Measurements from ENCODE around the gene GAST. TPM values are rescaled to one million over a fixed set of nuclear protein-coding genes. Genes with fewer than 3 reads are reported as not detected.

Gene GAST
- total and polyA plus RNA-seq, 2 of the 4 experiments (the other 2 are of a cell fraction) = not detected

DNA sequence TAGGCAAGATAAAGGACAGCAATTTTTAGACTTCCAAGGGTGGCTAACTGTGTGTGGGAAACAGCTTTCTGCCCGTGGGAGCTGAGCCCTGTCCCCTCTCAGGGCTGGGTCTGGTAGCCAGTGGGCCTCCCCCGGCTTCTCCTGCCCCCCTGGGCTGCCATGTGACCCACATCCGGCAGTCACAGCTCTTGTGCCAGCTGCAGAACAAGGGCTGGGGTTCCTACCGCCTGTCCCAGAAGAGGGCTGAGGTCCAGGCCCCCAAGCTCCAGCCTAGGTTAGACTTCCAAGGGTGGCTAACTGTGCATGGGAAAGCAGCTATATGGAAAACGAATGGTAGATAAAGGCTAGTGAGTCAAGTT, 6.1 kb downstream of the GAST start:
- in situ Hi-C loops (cut with MboI; ENCODE audit: low sequenced_read_pairs) = no loop called here
- Histone ChIP-seq H3K4ac (ENCODE audit: low read depth, low read length) (no peak overlapping the region), H3K9me3 (ENCODE audit: control insufficient read depth, insufficient read depth, low read length) (no peaks in the 10 kb centered on the region), H2BK5ac (ENCODE audit: low read depth, low read length, poor library complexity, severe bottlenecking) (no peak overlapping the region), H3K79me1 (ENCODE audit: low read depth in 1 of 2, low read length in 2 of 2) (no peaks in the 10 kb centered on the region), H3K56ac (ENCODE audit: extremely low read depth, insufficient read depth, low read length) (no peak overlapping the region), H2AK5ac (ENCODE audit: low read depth, low read length) (no peak overlapping the region), H3K23ac (ENCODE audit: low read depth, low read length) (no peak overlapping the region), H4K5ac (ENCODE audit: low read depth, low read length) (no peak overlapping the region), H3K9me1 (ENCODE audit: insufficient read depth, low read length) (no peaks in the 10 kb centered on the region; the same call in 1 of the 2 replicates), H4K91ac (ENCODE audit: insufficient read depth, low read depth, low read length) (no peak overlapping the region), H3K4me2 (ENCODE audit: low read depth, low read length) (no peak overlapping the region), H3K9ac (ENCODE audit: low read depth, low read length) (no peak overlapping the region), H3K18ac (ENCODE audit: low read depth, low read length) (no peak overlapping the region), H3K36me3 (ENCODE audit: control insufficient read depth, insufficient read depth, low read length) (no peaks in the 10 kb centered on the region), H3K4me1 (ENCODE audit: control insufficient read depth, insufficient read depth, low read length) (0 out of 2 replicates have a peak, but pooled peaks cover 2% of the 10 kb centered on the region), H3K4me3 (ENCODE audit: insufficient read depth, low read depth, low read length) (no peak overlapping the region), H2BK120ac (ENCODE audit: low read depth, low read length) (no peak overlapping the region), H4K8ac (ENCODE audit: low read depth in 2 of 2, low read length in 2 of 2) (no peak overlapping the region), H2AFZ (replicated peaks; ENCODE audit: low read length, poor library complexity) (no peak overlapping the region), H2BK15ac (ENCODE audit: low read depth, low read length) (no peak overlapping the region), H2AK9ac (replicated peaks; ENCODE audit: low read depth, low read length, poor library complexity) (no peak overlapping the region), H4K20me1 (ENCODE audit: insufficient read depth, low read length) (no peaks in the 10 kb centered on the region), H3K27ac (ENCODE audit: insufficient read depth, low read length) (no peak overlapping the region), H3K14ac (replicated peaks; ENCODE audit: low read depth, low read length) (no peak overlapping the region), H2BK20ac (ENCODE audit: low read depth, low read length) (no peak overlapping the region), H3K27me3 (ENCODE audit: control insufficient read depth, insufficient read depth, low read length) (peaks cover 27% of the 10 kb centered on the region)
- POLR2A ChIA-PET (ENCODE audit: unreplicated experiment) = no interaction called here
- CTCF ChIA-PET = no interaction called here
- ATAC-seq (ENCODE audit: low read depth) (no peak), DNase-seq (no peak)
- WGBS, 2 experiments (ENCODE audit: extremely low coverage in 2 of 2, insufficient read length in 1 of 2) = 65% methylated on average over 2 of the region's 5 CpGs; no CpG with 5 or more reads in 1 of the 2 experiments
- intact Hi-C loops (cut with micrococcal nuclease) = no loop called here
- BruUV-seq (replicated peaks) = no TSS peak
- TF ChIP-seq USF2 (IDR thresholded peaks at IDR 0.05; ENCODE audit: low read depth, low read length) = no peak
- no peak for TF ChIP-seq MXI1 (IDR thresholded peaks at IDR 0.05; ENCODE audit: borderline replicate concordance, low read depth, low read length)
- no peak for TF ChIP-seq CEBPB (IDR thresholded peaks at IDR 0.05; ENCODE audit: low read depth, low read length)
- TF ChIP-seq CTCF (conservative IDR thresholded peaks at IDR 0.05; ENCODE audit: low read depth, low read length) = no peak
- TF ChIP-seq SMC3 (IDR thresholded peaks at IDR 0.05; ENCODE audit: low read depth, low read length) = no peak
- no peak for TF ChIP-seq RAD21 (IDR thresholded peaks at IDR 0.05; ENCODE audit: low read length)
- TF ChIP-seq FOS (IDR thresholded peaks at IDR 0.05; ENCODE audit: low read depth, low read length) = no peak
- TF ChIP-seq MAFK (IDR thresholded peaks at IDR 0.05; ENCODE audit: low read depth, low read length) = no peak
- TF ChIP-seq, protein P1, sequence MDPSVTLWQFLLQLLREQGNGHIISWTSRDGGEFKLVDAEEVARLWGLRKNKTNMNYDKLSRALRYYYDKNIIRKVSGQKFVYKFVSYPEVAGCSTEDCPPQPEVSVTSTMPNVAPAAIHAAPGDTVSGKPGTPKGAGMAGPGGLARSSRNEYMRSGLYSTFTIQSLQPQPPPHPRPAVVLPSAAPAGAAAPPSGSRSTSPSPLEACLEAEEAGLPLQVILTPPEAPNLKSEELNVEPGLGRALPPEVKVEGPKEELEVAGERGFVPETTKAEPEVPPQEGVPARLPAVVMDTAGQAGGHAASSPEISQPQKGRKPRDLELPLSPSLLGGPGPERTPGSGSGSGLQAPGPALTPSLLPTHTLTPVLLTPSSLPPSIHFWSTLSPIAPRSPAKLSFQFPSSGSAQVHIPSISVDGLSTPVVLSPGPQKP (IDR thresholded peaks at IDR 0.05; ENCODE audit: borderline replicate concordance, low read depth, low read length) = no peak
- TF ChIP-seq RFX5 (IDR thresholded peaks at IDR 0.05; ENCODE audit: low read depth, low read length) = no peak
- no peak for TF ChIP-seq POLR2A (IDR thresholded peaks at IDR 0.05; ENCODE audit: low read depth, low read length)
- no peak for TF ChIP-seq NFE2L2 (IDR thresholded peaks at IDR 0.05; ENCODE audit: low read depth, low read length)
- TF ChIP-seq RCOR1 (IDR thresholded peaks at IDR 0.05; ENCODE audit: insufficient replicate concordance, low read length) = no peak
- TF ChIP-seq MAZ (IDR thresholded peaks at IDR 0.05; ENCODE audit: borderline replicate concordance, low read depth, low read length) = no peak
- TF ChIP-seq BHLHE40 (IDR thresholded peaks at IDR 0.05; ENCODE audit: low read depth, low read length) = no peak
- TF ChIP-seq CHD1 (IDR thresholded peaks at IDR 0.05; ENCODE audit: low read depth, low read length) = no peak
- dilution Hi-C loops (cut with HindIII; ENCODE audit: low sequenced_read_pairs, unreplicated experiment) = no loop called here
